AG09319 (cell line): ENCODE results near the gene BEST4.
"Not testable (repeated sequence)": the region's sequence is repeated elsewhere in the genome, so short reads cannot be mapped to it uniquely, and the experiment has no call there.

Experiments used
- DNase-seq: peaks from one replicate; pipeline ENCODE4 v3.0.0-alpha.2; 2010; ENCODE audit warnings: low read depth; ENCODE audit errors: extremely low read depth
- CTCF ChIP-seq: IDR thresholded peaks from 2 replicates; pipeline ENCODE4 v1.5.1; 2011; ENCODE audit warnings: low read depth, mild to moderate bottlenecking, inconsistent platforms, low read length, moderate library complexity

Gene BEST4

GRCh38 chr1:44777969-44778635 is 9.9 kb downstream of the BEST4 start:
- no peak for DNase-seq
- TF ChIP-seq CTCF = no peak

DNA sequence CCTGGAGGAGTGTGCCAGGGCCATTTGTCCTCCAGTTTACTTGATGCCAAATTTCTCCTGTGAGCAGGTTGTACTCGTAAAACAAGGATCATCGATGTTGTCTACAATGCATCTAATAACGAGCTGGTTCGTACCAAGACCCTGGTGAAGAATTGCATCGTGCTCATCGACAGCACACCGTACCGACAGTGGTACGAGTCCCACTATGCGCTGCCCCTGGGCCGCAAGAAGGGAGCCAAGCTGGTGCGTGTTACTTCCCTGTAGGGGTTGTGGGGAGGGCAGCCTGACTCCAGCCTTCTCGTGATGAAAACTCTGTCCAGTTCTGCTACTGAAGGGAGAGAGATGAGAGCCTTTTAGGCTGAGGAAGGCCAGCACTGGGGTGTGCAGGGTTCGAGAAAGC is 10.4 kb downstream of the BEST4 start:
- TF ChIP-seq CTCF = no peak
- no peak for DNase-seq

DNA sequence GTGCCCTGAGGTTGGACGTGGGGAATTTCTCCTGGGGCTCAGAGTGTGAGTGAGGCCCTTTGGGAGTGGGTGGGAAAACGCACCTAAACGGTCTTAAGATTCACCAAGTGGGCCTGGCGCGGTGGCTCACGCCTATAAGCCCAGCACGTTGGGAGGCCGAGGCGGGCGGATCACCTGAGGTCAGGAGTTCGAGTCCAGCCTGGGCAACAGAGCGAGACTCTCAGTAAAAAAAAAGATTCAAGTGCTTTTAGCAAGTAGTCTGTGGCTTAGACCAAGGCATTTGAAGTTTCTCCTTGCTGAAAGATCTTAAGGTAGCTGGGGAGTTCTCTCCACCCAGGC is 11.3 kb downstream of the BEST4 start:
- no peak for DNase-seq
- no peak for TF ChIP-seq CTCF

- no peak for DNase-seq
- no peak for TF ChIP-seq CTCF
Observed at GRCh38 chr1:44775930-44776729, 11.8 kb downstream of the BEST4 start.

- peak; percentile 83 for DNase-seq
- TF ChIP-seq CTCF = no peak
Observed at GRCh38 chr1:44775078-44775929, 12.7 kb downstream of the BEST4 start, which contains the start of gene RPS8. Gene RPS8 (plus strand): TSS chr1:44775540. CDS start chr1:44775597, 57 bp downstream.

DNA sequence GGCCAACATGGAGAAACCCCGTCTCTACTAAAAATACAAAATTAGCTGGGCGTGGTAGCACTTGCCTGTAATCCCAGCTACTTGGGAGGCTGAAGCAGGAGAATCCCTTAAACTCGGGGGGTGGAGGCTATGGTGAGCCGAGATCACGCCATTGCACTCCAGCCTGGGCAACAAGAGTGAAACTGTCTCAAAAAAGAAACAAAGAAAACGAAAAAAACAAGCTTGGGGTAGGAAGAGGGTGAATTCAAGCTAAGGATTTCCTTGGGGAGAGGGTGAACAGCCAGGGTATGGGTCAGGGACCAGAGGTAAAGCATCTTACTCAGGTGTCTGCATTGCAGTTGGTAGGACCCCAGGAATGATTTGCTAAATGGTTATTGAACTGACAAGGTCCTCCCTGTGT is 21.5 kb downstream of the BEST4 start:
- DNase-seq = not testable (repeated sequence)

DNA sequence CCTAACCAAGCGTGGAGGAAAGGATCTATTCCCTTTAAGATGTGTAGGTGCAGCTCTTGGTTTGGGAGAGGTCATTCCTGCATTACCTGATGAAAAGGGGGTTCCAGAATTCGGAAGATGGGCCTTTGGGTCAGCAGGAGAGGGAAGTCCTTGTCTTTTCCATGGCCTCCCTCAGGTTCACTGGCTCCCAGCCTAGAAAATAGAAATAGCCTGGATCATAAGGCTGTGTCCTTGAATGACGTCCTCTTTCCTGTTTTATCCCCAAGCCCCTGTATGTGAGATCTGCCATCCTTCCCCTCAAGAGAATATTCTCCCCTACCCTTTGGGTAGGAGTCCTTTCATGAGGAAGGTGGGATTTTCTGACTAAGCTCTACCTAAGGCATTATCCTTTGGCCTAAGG is 27.1 kb downstream of the BEST4 start:
- TF ChIP-seq CTCF = no peak
- DNase-seq = no peak
